ENCODE measurements around the gene DDIT3. TPM values are rescaled to one million over a fixed set of nuclear protein-coding genes. Genes with fewer than 3 reads are reported as not detected.

The DDIT3 gene
- total and polyA plus RNA-seq, 2 of the 8 experiments (the other 6 are each of a cell fraction or from before 2014, with no cell fraction given) = 4.9 to 5.7 TPM

DNA sequence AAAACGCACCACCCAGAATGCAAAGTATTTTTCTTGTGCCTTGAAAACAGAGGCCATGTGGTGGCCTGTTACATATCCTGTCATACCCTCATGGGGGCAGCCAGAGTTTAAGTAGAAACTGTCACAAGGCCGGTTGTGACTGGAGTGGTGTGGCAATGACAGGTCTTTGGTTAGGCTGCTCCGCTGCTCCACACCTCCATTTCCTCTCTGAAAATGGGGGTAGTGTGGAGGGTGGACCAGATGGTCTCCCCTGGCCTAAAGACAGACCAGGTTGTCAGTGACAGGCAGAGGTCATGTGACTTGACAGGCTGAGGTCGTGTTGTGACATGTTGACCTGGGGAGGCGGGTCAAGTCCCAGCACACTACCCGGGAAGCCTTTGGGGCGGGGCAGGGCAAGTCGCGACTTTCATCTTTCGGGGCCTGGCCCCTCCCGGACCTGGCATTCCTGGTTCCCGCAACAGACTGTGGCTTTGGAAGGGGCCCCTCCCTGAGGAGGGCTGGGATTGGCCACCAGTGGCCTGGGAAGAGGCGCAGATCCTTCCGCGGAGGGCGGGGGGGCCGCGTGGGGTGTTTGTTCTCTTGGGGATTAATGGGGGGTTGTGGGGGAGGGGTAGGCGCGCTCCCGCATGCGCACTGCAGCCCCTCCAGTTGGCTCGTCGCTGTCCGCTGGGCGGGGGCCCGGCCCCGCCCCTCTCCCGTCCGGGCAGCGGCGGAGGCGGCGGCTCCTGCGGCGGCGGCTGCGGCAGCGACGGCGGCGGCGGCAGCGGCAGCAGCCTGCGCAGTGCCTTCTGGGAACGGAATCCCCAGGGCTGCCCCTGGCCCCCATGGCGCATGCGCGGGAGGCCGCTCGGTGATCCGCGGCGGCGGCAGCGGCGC is 1.9 kb upstream of the DDIT3 start, which contains the start of gene MBD6:
TSS of gene MBD6 (plus strand) at position 814 of the 876 bp plus-strand sequence. CDS start 1,480 bp downstream, outside the sequence.
- POLR2A ChIA-PET (ENCODE audit: partially characterized antibody) = interaction anchor here (1.6 to 3.0 kb wide), 4 partner anchors 8 to 67 kb away, joined by 6 to 25 read pairs (median 17); partner anchors contain the start of gene INHBE
- TF ChIP-seq TBP (IDR thresholded peaks at IDR 0.05; ENCODE audit: low read depth, low read length) = no peak; the same call in 1 of the 2 replicates
- TF ChIP-seq POLR2A (IDR thresholded peaks at IDR 0.05; ENCODE audit: control extremely low read depth in 1 of 2, low read depth in 2 of 2, low read length in 2 of 2) = peak in 1 of 2 experiments; percentile 47; a peak in 1 of 3 replicates
- TF ChIP-seq NRF1 (IDR thresholded peaks at IDR 0.05; ENCODE audit: low read depth, low read length) = peak; percentile 74
- TF ChIP-seq POLR2AphosphoS5 (IDR thresholded peaks at IDR 0.05; ENCODE audit: low read depth, low read length) = 0 out of 2 replicates have a peak, but pooled peaks have one; percentile 18
- TF ChIP-seq SP4 (IDR thresholded peaks at IDR 0.05; ENCODE audit: low read length) = no peak
- no peak for TF ChIP-seq HDAC6 (IDR thresholded peaks at IDR 0.05; ENCODE audit: low read depth, low read length)
- TF ChIP-seq SAP30 (IDR thresholded peaks at IDR 0.05; ENCODE audit: insufficient read depth, insufficient replicate concordance, low read length) = peak; percentile 100
- TF ChIP-seq RBBP5 (IDR thresholded peaks at IDR 0.05; ENCODE audit: borderline replicate concordance, low read depth, low read length) = peak; percentile 11; the same call in 1 of the 2 replicates
- TF ChIP-seq BACH1 (IDR thresholded peaks at IDR 0.05; ENCODE audit: low read length) = 0 out of 2 replicates have a peak, but pooled peaks have one; percentile 42
- TF ChIP-seq CHD1 (IDR thresholded peaks at IDR 0.05; ENCODE audit: low read depth, low read length) = no peak
- TF ChIP-seq JUND (IDR thresholded peaks at IDR 0.05; ENCODE audit: low read length) = no peak

More for the DNA sequence above, 1.9 kb upstream of the DDIT3 start, which contains the start of gene MBD6:
- Histone ChIP-seq H3K4me1 (replicated peaks in 1 of 4; ENCODE audit: control insufficient read depth in 3 of 4, insufficient read depth in 4 of 4, low read length in 3 of 4) (peaks cover 8 to 24% (median 14%) of the 10 kb centered on the region in 4 experiments), H3K4me3 (ENCODE audit: extremely low read depth in 1 of 4, insufficient read depth in 2 of 4, low read depth in 3 of 4, low read length in 4 of 4) (peak within 1 kb of the TSS; percentile 58 to 95 (median 83)), H3K4me2 (ENCODE audit: insufficient read depth in 1 of 2, low read depth in 2 of 2, low read length in 2 of 2) (peak within 1 kb of the TSS; percentile 81 to 91), H4K5ac (ENCODE audit: insufficient read length, low read depth, low read length) (peak within 1 kb of the TSS; percentile 87), H2BK12ac (ENCODE audit: low read depth, low read length) (peak within 1 kb of the TSS; percentile 7; the same call in 1 of the 2 replicates), H3K79me1 (ENCODE audit: low read depth, low read length) (no peaks in the 10 kb centered on the region; the same call in 1 of the 2 replicates), H2BK15ac (ENCODE audit: low read length) (no peak within 1 kb of the TSS), H3K23me2 (ENCODE audit: low read depth, low read length) (peaks cover 19% of the 10 kb centered on the region), H3K14ac (ENCODE audit: insufficient read length) (no peak within 1 kb of the TSS), H4K8ac (ENCODE audit: extremely low read depth, insufficient read depth, low read length) (peak within 1 kb of the TSS; percentile 7; the same call in 1 of the 2 replicates), H2BK5ac (ENCODE audit: low read depth, low read length) (peak within 1 kb of the TSS; percentile 61), H2AK5ac (ENCODE audit: low read depth, low read length) (0 out of 2 replicates have a peak within 1 kb of the TSS, but pooled peaks have one; percentile 2), H2BK20ac (ENCODE audit: low read length) (no peak within 1 kb of the TSS), H3K36me3 (ENCODE audit: control insufficient read depth in 2 of 4, insufficient read depth in 4 of 4, low read length in 3 of 4) (peaks cover 6 to 30% (median 7%) of the 10 kb centered on the region in 4 experiments), H3K23ac (ENCODE audit: insufficient read length) (no peak within 1 kb of the TSS), H3K56ac (replicated peaks; ENCODE audit: insufficient read length, low read depth, low read length) (peak within 1 kb of the TSS; percentile 42), H3K9ac (replicated peaks in 1 of 4; ENCODE audit: extremely low read depth in 1 of 4, low read depth in 3 of 4, low read length in 3 of 4) (peak within 1 kb of the TSS in 3 of 4 experiments; percentile 1 to 55 (median 48); a peak in 6 of 7 replicates), H2AFZ (ENCODE audit: low read length) (no peak within 1 kb of the TSS), H3K9me3 (ENCODE audit: insufficient read depth in 2 of 2, low read depth in 1 of 2, low read length in 1 of 2) (no peaks in the 10 kb centered on the region), H3K27me3 (replicated peaks in 1 of 4; ENCODE audit: control insufficient read depth in 3 of 4, extremely low read depth in 1 of 4, insufficient read depth in 3 of 4, low read length in 3 of 4) (no peaks in the 10 kb centered on the region), H2BK120ac (replicated peaks; ENCODE audit: low read depth, low read length) (peak within 1 kb of the TSS; percentile 15), H3K4ac (replicated peaks; ENCODE audit: insufficient read length, low read depth, low read length) (peak within 1 kb of the TSS; percentile 84), H3K79me2 (ENCODE audit: control insufficient read depth in 1 of 2, insufficient read depth in 2 of 2, low read length in 2 of 2) (peaks cover 0 to 28% of the 10 kb centered on the region in 2 experiments; a peak in 2 of 4 replicates), H4K20me1 (replicated peaks in 1 of 2; ENCODE audit: control insufficient read depth in 1 of 2, insufficient read depth in 2 of 2, low read length in 2 of 2) (peaks cover 7 to 19% of the 10 kb centered on the region in 2 experiments), H3K27ac (ENCODE audit: low read depth, low read length) (peak within 1 kb of the TSS; percentile 25; the same call in 1 of the 2 replicates), H3K18ac (ENCODE audit: extremely low read depth, low read length) (peak within 1 kb of the TSS; percentile 83), H4K91ac (replicated peaks; ENCODE audit: insufficient read length, low read length) (no peak within 1 kb of the TSS)
- CTCF ChIA-PET (ENCODE audit: partially characterized antibody) = interaction anchor here (1.0 kb wide), 1 partner anchor 10 kb away, joined by 3 read pairs; no protein-coding TSS in a partner anchor
- WGBS, 2 experiments (ENCODE audit: extremely low coverage in 1 of 2, insufficient coverage in 1 of 2, insufficient read length in 1 of 2, insufficient replicate concordance in 2 of 2, low coverage in 1 of 2, low lambda C conversion rate in 2 of 2, missing lambda C conversion rate in 1 of 2) = 4% methylated on average over 28 of the region's 57 CpGs; no CpG with 5 or more reads in 1 of the 2 experiments
- peak in 1 of 2 experiments; percentile 89 for DNase-seq (ENCODE audit: low read depth in 1 of 2, low spot score in 2 of 2)
- no peak for FAIRE-seq

Data from H1 (cell line).